ENCODE results near the gene LCE1C. TPM values are rescaled to one million over a fixed set of nuclear protein-coding genes. Genes with fewer than 3 reads are reported as not detected.

Gene LCE1C
- not detected in 2 replicates for total RNA-seq

- DNase-seq (ENCODE audit: low read depth in 2 of 2) = no peak
Measured at GRCh38 chr1:152806576-152806975, at the start of gene LCE1C. Gene LCE1C (minus strand): TSS chr1:152806651. CDS start chr1:152805478, 1,173 bp downstream.

- no peak for DNase-seq (ENCODE audit: low read depth in 2 of 2)
Measured at GRCh38 chr1:152855661-152856060, 49.2 kb upstream of the LCE1C start.

- DNase-seq (ENCODE audit: low read depth in 2 of 2) = no peak
Measured at GRCh38 chr1:152842556-152842955, 36.1 kb upstream of the LCE1C start, which contains the start of gene LCE6A. Gene LCE6A (plus strand): TSS chr1:152842856. CDS start chr1:152843521, 665 bp downstream.

GRCh38 chr1:152836870-152837269 lies 30.4 kb upstream of the LCE1C start:
- no peak for DNase-seq (ENCODE audit: low read depth in 2 of 2)

GRCh38 chr1:152827173-152827572 lies 20.7 kb upstream of the LCE1C start, which contains the start of gene LCE1A:
Gene LCE1A (plus strand): TSS chr1:152827473. CDS start chr1:152827473, 0 bp downstream.
- DNase-seq (ENCODE audit: low read depth in 2 of 2) = no peak

GRCh38 chr1:152824964-152825363 lies 18.5 kb upstream of the LCE1C start:
- DNase-seq (ENCODE audit: low read depth in 2 of 2) = no peak

- DNase-seq (ENCODE audit: low read depth in 2 of 2) = no peak
Measured at GRCh38 chr1:152823294-152823693, 16.8 kb upstream of the LCE1C start.

- DNase-seq (ENCODE audit: low read depth in 2 of 2) = no peak
Measured at GRCh38 chr1:152817309-152817708, 10.9 kb upstream of the LCE1C start.

GRCh38 chr1:152811671-152812070 lies 5.2 kb upstream of the LCE1C start, which contains the start of gene LCE1B:
Gene LCE1B (plus strand): TSS chr1:152811971. CDS start chr1:152812447, 476 bp downstream.
- DNase-seq (ENCODE audit: low read depth in 2 of 2) = no peak

GRCh38 chr1:152811050-152811449 lies 4.6 kb upstream of the LCE1C start:
- DNase-seq (ENCODE audit: low read depth in 2 of 2) = no peak

- no peak for DNase-seq (ENCODE audit: low read depth in 2 of 2)
Measured at GRCh38 chr1:152801333-152801732, 5.1 kb downstream of the LCE1C start.

- DNase-seq (ENCODE audit: low read depth in 2 of 2) = no peak
Measured at GRCh38 chr1:152796421-152796820, 10.0 kb downstream of the LCE1C start, which contains the start of gene LCE1D. Gene LCE1D (plus strand): TSS chr1:152796721. CDS start chr1:152797795, 1,074 bp downstream.

- no peak for DNase-seq (ENCODE audit: low read depth in 2 of 2)
Measured at GRCh38 chr1:152795686-152796085, 10.8 kb downstream of the LCE1C start.

- DNase-seq (ENCODE audit: low read depth in 2 of 2) = no peak
Measured at GRCh38 chr1:152786077-152786476, 20.4 kb downstream of the LCE1C start, which contains the start of gene LCE1E. Gene LCE1E (plus strand): TSS chr1:152786257. CDS start chr1:152787300, 1,043 bp downstream.

- no peak for DNase-seq (ENCODE audit: low read depth in 2 of 2)
Measured at GRCh38 chr1:152783095-152783494, 23.4 kb downstream of the LCE1C start.

GRCh38 chr1:152777510-152778137 lies 28.8 kb downstream of the LCE1C start:
- DNase-seq (ENCODE audit: low read depth in 2 of 2) = no peak

- DNase-seq (ENCODE audit: low read depth in 2 of 2) = no peak
Measured at GRCh38 chr1:152776361-152776760, 30.1 kb downstream of the LCE1C start.

GRCh38 chr1:152774875-152775274 lies 31.6 kb downstream of the LCE1C start, which contains the start of gene LCE1F:
Gene LCE1F (plus strand): TSS chr1:152775140. CDS start chr1:152776372, 1,232 bp downstream.
- DNase-seq (ENCODE audit: low read depth in 2 of 2) = no peak

- DNase-seq (ENCODE audit: low read depth in 2 of 2) = no peak
Measured at GRCh38 chr1:152770411-152770810, 36.0 kb downstream of the LCE1C start.

GRCh38 chr1:152768847-152769533 lies 37.5 kb downstream of the LCE1C start:
- no peak for DNase-seq (ENCODE audit: low read depth in 2 of 2)

- DNase-seq (ENCODE audit: low read depth in 2 of 2) = no peak
Measured at GRCh38 chr1:152761609-152762213, 44.7 kb downstream of the LCE1C start.

GRCh38 chr1:152760551-152761190 lies 45.8 kb downstream of the LCE1C start:
- no peak for DNase-seq (ENCODE audit: low read depth in 2 of 2)
